ENCODE data around the gene SPATA2. TPM values are rescaled to one million over a fixed set of nuclear protein-coding genes. Genes with fewer than 3 reads are reported as not detected.
"Not testable (repeated sequence)": the region's sequence is repeated elsewhere in the genome, so short reads cannot be mapped to it uniquely, and the experiment has no call there.

Gene SPATA2
- total RNA-seq, 4 donors from 2014 or later = 3.3 to 6.4 (median 3.6) TPM

- no peak for DNase-seq (ENCODE audit: low spot score)
- no peak for TF ChIP-seq CTCF (IDR thresholded peaks at IDR 0.05)
- ATAC-seq (ENCODE audit: low FRiP score) = no peak
These were observed 51.7 kb downstream of the SPATA2 start for GRCh38 chr20:49863666-49864065.

- ATAC-seq (ENCODE audit: low FRiP score) = no peak
- TF ChIP-seq CTCF (IDR thresholded peaks at IDR 0.05) = no peak
- DNase-seq (ENCODE audit: low spot score) = no peak
These were observed 52.6 kb downstream of the SPATA2 start for GRCh38 chr20:49862607-49863200.

- not testable (repeated sequence) for ATAC-seq (ENCODE audit: low FRiP score); DNase-seq (ENCODE audit: low spot score)
These were observed 54.1 kb downstream of the SPATA2 start for GRCh38 chr20:49861232-49861631.

GRCh38 chr20:49859807-49860206 is 55.5 kb downstream of the SPATA2 start:
- DNase-seq (ENCODE audit: low spot score) (no peak), ATAC-seq (ENCODE audit: low FRiP score) (no peak)
- no peak for TF ChIP-seq CTCF (IDR thresholded peaks at IDR 0.05)

GRCh38 chr20:49859011-49859410 is 56.3 kb downstream of the SPATA2 start:
- no peak for ATAC-seq (ENCODE audit: low FRiP score)
- no peak for TF ChIP-seq CTCF (IDR thresholded peaks at IDR 0.05)
- no peak for DNase-seq (ENCODE audit: low spot score)

- DNase-seq (ENCODE audit: low spot score) (no peak), ATAC-seq (ENCODE audit: low FRiP score) (no peak)
- TF ChIP-seq CTCF (IDR thresholded peaks at IDR 0.05) = no peak
These were observed 57.2 kb downstream of the SPATA2 start for GRCh38 chr20:49858076-49858585.

GRCh38 chr20:49856904-49857303 is 58.4 kb downstream of the SPATA2 start:
- ATAC-seq (ENCODE audit: low FRiP score) (no peak), DNase-seq (ENCODE audit: low spot score) (no peak)
- TF ChIP-seq CTCF (IDR thresholded peaks at IDR 0.05) = no peak
